Skeletal muscle satellite cell (primary cell): ENCODE data around the gene PPP1CC.

ENCODE experiments used
- H3K27me3 ChIP-seq: 2 replicates; pipeline ENCODE4 v1.7.0; 2013; ENCODE audit warnings: low read length; ENCODE audit not compliant: control insufficient read depth, insufficient read depth
- H3K36me3 ChIP-seq: 2 replicates; pipeline ENCODE4 v1.7.0; 2013; ENCODE audit warnings: mild to moderate bottlenecking, control low read depth, low read length; ENCODE audit not compliant: insufficient read depth
- H3K4me1 ChIP-seq: 2 replicates; pipeline ENCODE4 v1.7.0; 2013; ENCODE audit warnings: low read length; ENCODE audit not compliant: control insufficient read depth, insufficient read depth
- H3K4me2 ChIP-seq: 2 replicates; pipeline ENCODE4 v1.7.0; 2013; ENCODE audit warnings: mild to moderate bottlenecking, low read length
- H3K4me3 ChIP-seq: 2 replicates; pipeline ENCODE4 v1.7.0; 2013; ENCODE audit warnings: low read length
- H3K9ac ChIP-seq: 2 replicates; pipeline ENCODE4 v1.7.0; 2013; ENCODE audit warnings: mild to moderate bottlenecking, low read depth, low read length, moderate library complexity
- H3K9me3 ChIP-seq: replicated peaks from 2 replicates; pipeline ENCODE4 v1.7.0; 2013; ENCODE audit warnings: mild to moderate bottlenecking, control low read depth, low read length

The PPP1CC gene

DNA sequence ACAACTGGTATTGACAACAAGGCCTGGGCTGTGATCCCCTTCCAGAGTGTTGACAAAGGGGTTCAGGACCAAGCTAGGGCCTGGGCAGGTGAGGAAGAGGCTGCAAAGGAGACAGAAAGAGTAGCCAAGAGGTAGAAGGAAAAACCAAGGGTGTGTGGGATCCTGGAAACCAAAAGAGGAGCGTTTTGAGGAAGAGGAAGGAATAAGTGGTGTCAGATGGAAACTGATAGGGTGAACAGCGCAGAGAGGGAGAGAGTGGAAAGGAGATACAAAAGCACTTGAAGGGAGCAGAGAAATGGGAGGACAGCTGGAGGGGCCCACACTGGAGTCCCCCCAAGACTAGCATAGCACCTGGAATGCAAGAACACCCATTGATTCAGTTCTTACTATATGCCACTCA lies 45.5 kb downstream of the PPP1CC start:
- Histone ChIP-seq H3K4me2 (no peak overlapping the region), H3K9ac (no peak overlapping the region), H3K27me3 (no peaks in the 10 kb centered on the region), H3K4me3 (no peak overlapping the region), H3K9me3 (no peaks in the 10 kb centered on the region), H3K36me3 (no peaks in the 10 kb centered on the region), H3K4me1 (peaks cover 7% of the 10 kb centered on the region)

DNA sequence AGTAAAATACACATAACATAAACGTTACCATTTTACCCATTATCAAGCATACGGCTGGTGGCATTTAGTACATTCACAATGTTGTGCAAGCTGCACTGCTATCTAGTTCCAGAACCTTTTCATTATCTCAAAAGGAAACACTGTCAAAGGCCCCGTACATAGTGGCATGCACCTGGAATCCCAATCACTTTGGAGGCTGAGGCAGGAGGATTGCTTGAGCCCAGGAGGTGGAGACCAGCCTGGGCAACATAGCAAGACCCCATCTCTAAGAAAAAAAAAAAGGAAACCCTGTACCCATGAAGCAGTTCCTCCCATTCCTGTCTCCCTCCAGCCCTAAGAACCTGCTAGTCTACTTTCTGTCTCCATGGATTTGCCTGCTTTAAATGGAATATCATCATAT lies 46.4 kb downstream of the PPP1CC start:
- Histone ChIP-seq H3K4me3 (no peak overlapping the region), H3K27me3 (no peaks in the 10 kb centered on the region), H3K9ac (no peak overlapping the region), H3K4me1 (peaks cover 7% of the 10 kb centered on the region), H3K4me2 (no peak overlapping the region), H3K9me3 (no peaks in the 10 kb centered on the region), H3K36me3 (no peaks in the 10 kb centered on the region)

DNA sequence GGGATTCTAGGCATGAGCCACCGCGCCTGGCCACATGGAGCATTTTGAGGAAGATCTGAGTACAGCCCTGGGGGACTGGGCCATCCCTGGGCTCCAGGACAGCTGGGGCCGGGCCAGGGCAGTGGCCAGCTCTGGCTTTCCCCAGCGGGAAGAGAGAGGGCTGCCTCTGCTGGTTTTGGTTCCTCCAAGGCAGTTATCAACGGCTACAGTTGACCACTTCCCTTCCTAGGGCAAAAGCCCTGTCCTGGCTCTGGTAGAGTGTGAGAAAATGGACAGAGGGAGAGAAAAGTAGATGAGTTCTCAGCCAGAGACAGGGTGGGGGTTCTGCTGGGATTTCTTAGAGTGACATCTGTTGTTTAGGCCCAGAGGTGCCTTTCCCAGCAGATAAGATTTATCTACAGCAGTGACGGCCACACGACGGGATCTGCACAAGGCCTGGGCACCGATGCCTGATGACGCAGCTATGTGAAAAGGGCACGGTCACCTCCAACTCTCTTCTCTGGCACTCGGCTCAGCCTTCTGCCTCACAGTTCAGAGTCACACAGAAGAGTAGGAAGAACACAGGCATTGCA lies 48.3 kb downstream of the PPP1CC start:
- no peak overlapping the region for H3K4me3 ChIP-seq
- H3K4me2 ChIP-seq: no peak overlapping the region
- H3K9ac ChIP-seq: no peak overlapping the region
- H3K27me3 ChIP-seq: no peaks in the 10 kb centered on the region
- peaks cover 12% of the 10 kb centered on the region for H3K4me1 ChIP-seq
- no peaks in the 10 kb centered on the region for H3K9me3 ChIP-seq
- H3K36me3 ChIP-seq: no peaks in the 10 kb centered on the region

- peaks cover 11% of the 10 kb centered on the region for H3K4me1 ChIP-seq
- H3K4me2 ChIP-seq: no peak overlapping the region
- no peak overlapping the region for H3K4me3 ChIP-seq
- H3K36me3 ChIP-seq: no peaks in the 10 kb centered on the region
- H3K9me3 ChIP-seq: no peaks in the 10 kb centered on the region
- no peaks in the 10 kb centered on the region for H3K27me3 ChIP-seq
- no peak overlapping the region for H3K9ac ChIP-seq
Measured at GRCh38 chr12:110693731-110694130, 49.0 kb downstream of the PPP1CC start.

- H3K9ac ChIP-seq: no peak overlapping the region
- H3K4me3 ChIP-seq: no peak overlapping the region
- no peaks in the 10 kb centered on the region for H3K9me3 ChIP-seq
- H3K36me3 ChIP-seq: no peaks in the 10 kb centered on the region
- H3K27me3 ChIP-seq: peaks cover 14% of the 10 kb centered on the region
- no peak overlapping the region for H3K4me2 ChIP-seq
- peaks cover 15% of the 10 kb centered on the region for H3K4me1 ChIP-seq
Measured at GRCh38 chr12:110690127-110690430, 52.6 kb downstream of the PPP1CC start.

DNA sequence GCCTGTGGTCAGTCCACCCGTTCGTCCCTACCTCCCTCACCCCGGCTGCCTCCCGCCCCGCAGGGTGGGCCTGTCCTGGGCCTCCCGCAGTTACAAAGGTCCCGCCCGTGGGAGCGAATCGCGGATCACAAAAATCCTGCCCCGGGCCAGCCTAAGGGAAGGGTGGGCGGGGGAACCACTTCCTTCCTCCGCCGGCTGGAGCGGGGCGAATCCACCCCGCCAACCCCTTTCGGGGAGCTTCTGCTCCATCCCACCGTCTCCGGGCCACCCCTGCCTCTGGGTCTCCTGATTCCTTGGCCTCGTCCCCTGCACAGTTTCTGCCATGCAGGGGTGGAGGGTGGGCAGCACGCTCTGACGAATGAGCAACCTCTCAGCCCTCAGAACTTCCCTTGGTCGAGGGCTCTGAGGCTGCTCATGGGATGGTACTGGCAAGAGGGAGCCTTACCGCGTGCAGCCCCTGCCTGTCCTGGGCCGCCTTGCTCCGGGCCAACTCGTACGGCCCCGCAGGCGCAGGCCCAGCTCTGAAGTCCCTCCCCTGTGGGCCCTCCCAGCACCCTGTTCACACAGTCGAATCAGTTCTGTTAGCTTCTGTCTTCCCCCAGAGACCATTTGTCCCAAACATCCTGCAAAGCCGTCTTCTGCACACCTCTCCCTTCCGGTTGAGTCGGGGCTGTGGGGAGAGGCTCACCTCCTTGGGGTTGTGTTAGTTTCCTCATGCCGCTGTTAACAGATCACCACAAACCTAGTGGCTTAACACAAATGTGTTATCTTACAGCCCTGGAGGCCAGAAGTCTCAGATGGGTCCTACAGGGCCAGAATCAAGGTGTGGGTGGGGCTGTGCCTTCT lies 53.2 kb downstream of the PPP1CC start:
- H3K27me3 ChIP-seq: peaks cover 14% of the 10 kb centered on the region
- H3K9ac ChIP-seq: peak overlapping the region; percentile 71
- H3K9me3 ChIP-seq: no peaks in the 10 kb centered on the region
- H3K4me2 ChIP-seq: peak overlapping the region; percentile 87
- H3K4me3 ChIP-seq: peak overlapping the region; percentile 68
- peaks cover 15% of the 10 kb centered on the region for H3K4me1 ChIP-seq
- H3K36me3 ChIP-seq: no peaks in the 10 kb centered on the region

DNA sequence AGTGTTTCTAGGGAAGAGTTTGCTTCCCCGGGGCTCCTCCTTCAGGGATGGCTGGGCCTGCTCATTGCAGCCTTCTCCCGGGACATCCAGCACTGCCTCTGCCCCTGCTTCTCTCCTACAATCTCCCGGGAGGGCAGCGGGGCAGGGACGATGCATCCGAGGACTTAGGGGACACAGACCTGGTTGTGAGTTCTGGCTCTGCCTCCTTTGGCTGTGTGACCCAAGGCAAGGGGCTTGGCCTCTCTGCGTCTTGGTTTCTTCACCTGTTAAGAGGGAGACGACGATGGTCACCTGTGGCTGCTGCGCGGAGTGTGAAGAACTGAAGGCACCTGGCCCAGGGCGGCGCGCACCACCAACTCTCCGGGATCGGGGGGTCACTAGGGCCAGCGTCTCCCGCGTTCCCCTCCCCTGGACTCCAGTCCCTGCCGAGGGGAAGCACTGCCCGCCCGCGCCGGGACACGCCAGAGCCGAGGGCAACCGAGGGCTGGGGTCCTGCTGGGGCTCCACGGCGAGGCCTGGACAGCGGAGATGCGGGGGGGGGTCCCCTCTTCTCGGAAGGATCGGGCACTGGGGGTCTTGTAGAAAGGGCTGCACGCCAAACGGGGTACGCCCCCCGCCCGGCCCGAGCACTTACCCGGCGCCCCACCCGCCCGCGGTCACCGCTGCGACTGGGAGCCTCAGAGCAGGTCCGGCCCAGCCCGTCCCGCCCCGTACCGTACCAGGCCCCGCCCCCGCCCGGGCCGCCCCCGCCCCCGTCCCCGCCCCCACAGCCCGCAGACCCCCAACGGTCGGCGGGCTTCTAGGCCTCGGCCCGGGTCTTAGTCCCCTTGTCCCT lies 54.0 kb downstream of the PPP1CC start, which contains the start of gene HVCN1:
Gene HVCN1, minus strand, starts transcription at position 670 of the 835 bp plus-strand sequence. CDS start 5,870 bp downstream, outside the sequence.
- Histone ChIP-seq H3K36me3 (no peaks in the 10 kb centered on the region), H3K27me3 (peaks cover 14% of the 10 kb centered on the region), H3K4me2 (peak within 1 kb of the TSS; percentile 87), H3K9me3 (no peaks in the 10 kb centered on the region), H3K4me1 (peaks cover 15% of the 10 kb centered on the region), H3K9ac (peak within 1 kb of the TSS; percentile 71), H3K4me3 (peak within 1 kb of the TSS; percentile 68)

DNA sequence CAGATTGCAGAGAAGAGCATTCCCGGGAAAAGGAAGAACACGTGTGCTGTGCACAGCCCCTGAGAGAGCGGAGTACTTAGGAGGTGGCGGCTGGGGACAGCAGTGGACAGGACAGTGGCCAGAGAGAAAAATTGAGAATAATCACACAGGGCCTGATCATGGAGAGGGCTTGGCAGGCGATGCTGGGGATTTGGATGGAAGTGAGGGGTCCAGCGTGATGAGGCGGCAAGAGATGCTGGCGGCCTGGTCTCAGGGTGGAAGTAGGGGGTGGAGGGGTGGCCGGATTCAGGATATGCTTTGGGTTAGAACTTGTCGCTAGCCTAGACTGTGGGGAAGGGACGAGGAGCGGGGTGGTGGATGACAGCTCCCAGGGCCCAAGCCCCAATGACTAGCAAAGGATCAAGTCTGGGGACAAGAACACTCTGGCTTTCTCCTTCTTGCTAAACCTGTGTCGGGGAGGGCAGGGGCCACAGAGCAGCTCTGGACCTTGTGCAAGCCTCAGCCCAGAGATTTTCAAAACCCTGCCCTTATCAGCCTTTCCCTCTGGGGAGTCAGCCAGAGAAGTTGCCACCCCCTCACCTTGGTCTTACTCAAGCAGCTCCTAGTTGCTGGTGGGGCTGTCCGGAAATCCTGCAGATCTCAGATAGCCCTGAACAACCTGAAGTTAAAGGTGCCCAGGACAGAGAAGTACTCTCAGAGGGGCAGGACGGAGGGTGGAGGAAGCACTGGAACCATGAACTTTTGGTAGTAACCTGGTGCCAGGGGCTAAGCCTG lies 55.1 kb downstream of the PPP1CC start:
- Histone ChIP-seq H3K9me3 (no peaks in the 10 kb centered on the region), H3K9ac (no peak overlapping the region), H3K4me2 (no peak overlapping the region), H3K4me1 (peaks cover 15% of the 10 kb centered on the region), H3K36me3 (no peaks in the 10 kb centered on the region), H3K4me3 (no peak overlapping the region), H3K27me3 (peaks cover 14% of the 10 kb centered on the region)

DNA sequence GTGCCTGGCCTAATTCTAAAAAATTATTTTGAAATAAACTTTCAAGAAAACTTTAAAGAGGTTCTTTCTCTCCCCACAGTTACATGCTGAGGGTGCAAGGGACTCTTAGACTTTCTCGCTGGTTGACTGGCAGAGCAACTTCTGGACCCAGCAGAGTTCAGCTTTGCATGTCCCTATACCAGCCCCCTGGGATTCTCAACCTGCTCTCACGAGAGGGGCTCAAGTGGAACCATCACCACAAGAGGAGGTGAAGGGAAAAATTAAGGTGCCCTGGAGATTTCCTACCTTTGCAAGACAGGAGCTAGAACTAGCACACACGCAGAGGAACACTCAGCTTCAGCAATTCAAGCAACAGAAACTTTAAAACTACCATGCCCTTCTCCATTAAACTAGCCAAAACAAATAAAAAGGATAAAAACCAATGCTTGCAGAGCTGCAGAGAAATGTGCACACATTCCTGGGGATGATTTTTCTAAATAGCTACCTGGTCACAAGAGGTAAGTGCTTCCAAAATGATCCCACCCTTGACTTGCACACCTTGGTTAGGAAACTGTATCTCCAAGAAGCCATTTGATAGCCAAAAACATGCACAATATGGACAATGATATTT lies 56.3 kb downstream of the PPP1CC start:
- Histone ChIP-seq H3K27me3 (peaks cover 14% of the 10 kb centered on the region), H3K4me1 (peaks cover 15% of the 10 kb centered on the region), H3K4me2 (no peak overlapping the region), H3K9ac (no peak overlapping the region), H3K9me3 (no peaks in the 10 kb centered on the region), H3K36me3 (no peaks in the 10 kb centered on the region), H3K4me3 (no peak overlapping the region)

GRCh38 chr12:110684312-110684836 lies 58.3 kb downstream of the PPP1CC start:
- H3K36me3 ChIP-seq: no peaks in the 10 kb centered on the region
- H3K4me1 ChIP-seq: peaks cover 9% of the 10 kb centered on the region
- H3K4me2 ChIP-seq: no peak overlapping the region
- H3K9me3 ChIP-seq: no peaks in the 10 kb centered on the region
- H3K4me3 ChIP-seq: no peak overlapping the region
- no peak overlapping the region for H3K9ac ChIP-seq
- peaks cover 14% of the 10 kb centered on the region for H3K27me3 ChIP-seq
